WTC11 (cell line): ENCODE data around the gene SLC25A19. TPM values are rescaled to one million over a fixed set of nuclear protein-coding genes. Genes with fewer than 3 reads are reported as not detected.

Experiments
- ATAC-seq: fragments of 200-7000 bp; cut with Tn5 transposase; 2 replicates; pipeline ENCODE4 v1.10.0; 2021; ENCODE audit warnings: mild to moderate bottlenecking, moderate library complexity
- CTCF ChIA-PET: fragments of 300-600 bp; sonication (Branson Sonifier 250); formaldehyde crosslinking; loops from one replicate; lab custom pipeline; 2021; ENCODE audit warnings: antibody characterized with exemption; lab: Charles Lee
- POLR2A ChIA-PET: fragments of 350-600 bp; sonication (Branson Sonifier 250); formaldehyde crosslinking; loops from one replicate; lab custom pipeline; 2021; ENCODE audit warnings: antibody characterized with exemption; lab: Charles Lee
- DNase-seq: peaks from one replicate; pipeline ENCODE4 v3.0.0; 2021; ENCODE audit warnings: low spot score
- H3K27ac Mint-ChIP-seq: 2 replicates; pipeline ENCODE4 v1.8.0; 2021; ENCODE audit warnings: mixed read lengths
- H3K27me3 Mint-ChIP-seq: 2 replicates; pipeline ENCODE4 v1.8.0; 2021; ENCODE audit warnings: low read depth, mild to moderate bottlenecking, moderate library complexity, mixed read lengths
- H3K36me3 Mint-ChIP-seq: 2 replicates; pipeline ENCODE4 v1.8.0; 2021; ENCODE audit warnings: mixed read lengths
- H3K4me1 Mint-ChIP-seq: 2 replicates; pipeline ENCODE4 v1.8.0; 2022; ENCODE audit warnings: mixed read lengths
- H3K4me3 Mint-ChIP-seq: 2 replicates; pipeline ENCODE4 v1.8.0; 2021; ENCODE audit warnings: mild to moderate bottlenecking, moderate library complexity, mixed read lengths
- H3K9me3 Mint-ChIP-seq: 2 replicates; pipeline ENCODE4 v1.8.0; 2021; ENCODE audit warnings: mixed read lengths
- GRHL2 ChIP-seq: fragments of 250-450 bp; sonication (Bioruptor Pico); IDR thresholded peaks from 2 replicates; pipeline ENCODE4 v1.8.0; 2022; ENCODE audit warnings: mild to moderate bottlenecking, moderate library complexity; ENCODE audit not compliant: insufficient replicate concordance, severe bottlenecking
- PRRX2 ChIP-seq: fragments of 250-450 bp; sonication (Bioruptor Pico); IDR thresholded peaks from 2 replicates; pipeline ENCODE4 v1.8.0; 2021; ENCODE audit warnings: mild to moderate bottlenecking
- RORB ChIP-seq: fragments of 250-450 bp; sonication (Bioruptor Pico); IDR thresholded peaks from 2 replicates; pipeline ENCODE4 v1.9.0; 2021; ENCODE audit warnings: mild to moderate bottlenecking
- TEAD1 ChIP-seq: sonication (generic); formaldehyde crosslinking; IDR thresholded peaks from 2 replicates; pipeline ENCODE4 v1.8.0; 2022; ENCODE audit warnings: mild to moderate bottlenecking, missing genetic modification reagents
- ZNF138 ChIP-seq: sonication (generic); formaldehyde crosslinking; conservative IDR thresholded peaks from 2 replicates; pipeline ENCODE4 v1.8.1; 2022; ENCODE audit warnings: mild to moderate bottlenecking, moderate library complexity, missing genetic modification reagents
- ZNF232 ChIP-seq: sonication (generic); formaldehyde crosslinking; IDR thresholded peaks from 2 replicates; pipeline ENCODE4 v1.8.0; 2022; ENCODE audit warnings: mild to moderate bottlenecking, missing genetic modification reagents
- ZNF396 ChIP-seq: fragments of 250-450 bp; sonication (Bioruptor Pico); IDR thresholded peaks from 2 replicates; pipeline ENCODE4 v1.8.0; 2021; ENCODE audit warnings: mild to moderate bottlenecking, moderate library complexity, borderline replicate concordance
- ZNF423 ChIP-seq: fragments of 250-450 bp; sonication (Bioruptor Pico); IDR thresholded peaks from 2 replicates; pipeline ENCODE4 v2.1.2; 2022; ENCODE audit warnings: mild to moderate bottlenecking, moderate library complexity
- total RNA-seq: library from RNA; stranded (reverse); gene quantifications from 3 replicates; pipeline ENCODE4 v1.2.3, GENCODE V29; 2021
- TF ChIP-seq, protein P1 (sequence below): sonication (generic); formaldehyde crosslinking; IDR thresholded peaks from 2 replicates; pipeline ENCODE4 v1.8.0; 2022; ENCODE audit warnings: mild to moderate bottlenecking, missing genetic modification reagents
- TF ChIP-seq, protein P2 (sequence below): sonication (generic); formaldehyde crosslinking; IDR thresholded peaks from 2 replicates; pipeline ENCODE4 v1.8.0; 2022; ENCODE audit warnings: mild to moderate bottlenecking, missing genetic modification reagents
- TF ChIP-seq, protein P3 (sequence below): sonication (generic); formaldehyde crosslinking; IDR thresholded peaks from 2 replicates; pipeline ENCODE4 v1.8.1; 2022; ENCODE audit warnings: mild to moderate bottlenecking, moderate library complexity, missing genetic modification reagents
- TF ChIP-seq, protein P4 (sequence below): sonication (generic); formaldehyde crosslinking; IDR thresholded peaks from 2 replicates; pipeline ENCODE4 v1.8.0; 2023; ENCODE audit warnings: missing genetic modification reagents, mild to moderate bottlenecking, borderline replicate concordance
- TF ChIP-seq, protein P5 (sequence below): sonication (generic); formaldehyde crosslinking; IDR thresholded peaks from 2 replicates; pipeline ENCODE4 v1.8.1; 2023; ENCODE audit warnings: mild to moderate bottlenecking, missing genetic modification reagents

SLC25A19 gene
- total RNA-seq, 1 experiment from 2014 or later: 27.7 TPM

DNA sequence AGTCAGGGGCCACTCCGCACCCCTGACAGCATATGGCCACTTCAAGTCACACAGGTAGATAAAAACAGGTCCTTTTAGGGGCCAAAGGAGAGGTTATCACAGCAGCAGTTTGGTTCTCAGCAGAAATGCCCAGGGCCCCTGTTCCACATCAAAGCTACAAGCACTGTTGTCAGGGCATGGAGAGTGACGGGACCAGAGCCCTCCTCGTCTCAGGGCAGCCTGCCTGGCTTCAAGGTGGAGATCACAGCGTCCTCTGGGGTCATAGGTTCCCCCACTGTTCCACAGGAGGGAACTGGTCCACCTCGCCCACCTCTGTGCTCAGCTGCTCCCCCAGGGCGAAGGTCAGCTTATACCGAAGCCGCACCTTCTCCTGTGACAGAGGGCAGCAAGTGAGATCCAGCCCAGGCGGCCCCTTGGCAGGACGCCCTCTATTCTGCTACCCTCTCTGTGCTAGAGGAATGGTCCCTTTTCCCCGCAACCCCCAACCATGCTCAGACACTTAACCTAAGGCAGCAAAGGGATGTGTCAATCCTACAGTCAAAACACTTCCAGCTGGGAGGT, 51.1 kb downstream of the SLC25A19 start:
- ChIA-PET POLR2A (interaction anchor here (0.6 kb wide), 1 partner anchor 66 kb away, joined by 5 read pairs; no protein-coding TSS in a partner anchor), CTCF (interaction anchor here (0.6 to 3.8 kb wide), 4 partner anchors 9 to 124 kb away, joined by 3 to 155 read pairs (median 8); partner anchors contain the start of gene MIF4GD)
- ATAC-seq (no peak), DNase-seq (no peak)
- Mint-ChIP-seq H3K9me3 (no peaks in the 10 kb centered on the region), H3K4me3 (no peak overlapping the region), H3K27me3 (no peaks in the 10 kb centered on the region), H3K36me3 (peaks cover 53% of the 10 kb centered on the region), H3K4me1 (peaks cover 6% of the 10 kb centered on the region)
- TF ChIP-seq ZNF138 (CRISPR knock-in tag): no peak
- TF ChIP-seq ZNF423 (CRISPR knock-in tag): no peak
- TF ChIP-seq, all 79 proteins: peak for 0
- no peak overlapping the region for H3K27ac Mint-ChIP-seq

DNA sequence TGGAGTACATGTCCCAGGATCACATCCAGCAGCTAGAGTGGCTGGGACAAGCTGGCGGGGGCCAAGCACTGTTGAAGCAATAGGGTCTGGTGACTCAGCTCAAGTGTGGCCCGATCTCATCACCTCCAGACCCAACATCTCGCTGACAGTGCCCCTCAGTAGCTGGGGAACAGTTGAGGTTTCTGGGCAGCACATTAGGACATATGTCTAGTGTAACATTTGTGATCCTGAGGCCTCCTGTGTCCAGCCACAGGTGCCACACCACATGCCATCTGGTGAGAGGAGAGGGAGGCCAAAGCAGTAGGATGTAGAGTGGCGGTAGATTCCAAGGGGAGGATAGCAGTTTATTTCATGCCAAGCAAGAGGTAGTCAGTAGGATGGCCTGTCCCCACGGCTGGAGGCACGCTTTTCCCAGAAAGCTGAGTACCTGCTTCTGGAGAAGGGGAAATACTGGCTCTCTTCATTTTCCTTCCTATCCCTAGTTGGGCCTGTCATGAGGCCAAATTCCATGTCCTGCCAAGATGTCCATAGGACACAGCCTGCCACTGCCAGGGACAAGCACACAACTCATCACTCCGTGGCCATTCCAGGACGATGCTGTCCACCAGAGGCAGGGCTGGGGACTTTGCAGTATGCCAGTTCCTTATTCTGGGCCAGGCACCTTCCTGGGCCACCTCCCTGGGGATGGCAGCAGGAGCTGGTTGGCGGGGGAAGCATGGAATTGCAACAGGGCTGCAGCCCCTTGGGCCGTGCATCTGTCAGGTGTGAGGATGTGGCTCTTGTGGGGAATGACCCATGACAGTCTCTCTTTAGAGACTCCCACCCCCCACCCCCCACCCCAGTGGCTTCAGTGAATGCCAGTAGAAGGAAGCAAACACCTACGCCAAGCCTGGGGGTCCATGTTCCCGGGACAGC, 51.9 kb downstream of the SLC25A19 start:
- H3K4me1 Mint-ChIP-seq: peaks cover 6% of the 10 kb centered on the region
- H3K27ac Mint-ChIP-seq: peak overlapping the region; percentile 81; the same call in 1 of the 2 replicates
- H3K36me3 Mint-ChIP-seq: peaks cover 57% of the 10 kb centered on the region
- no peak for DNase-seq
- H3K9me3 Mint-ChIP-seq: no peaks in the 10 kb centered on the region
- ChIA-PET POLR2A (interaction anchor here (0.6 kb wide), 1 partner anchor 76 kb away, joined by 3 read pairs; no protein-coding TSS in a partner anchor), CTCF (interaction anchor here (0.6 to 3.8 kb wide), 5 partner anchors 10 to 123 kb away, joined by 3 to 155 read pairs (median 9); partner anchors contain the start of gene MIF4GD)
- TF ChIP-seq, protein P1, sequence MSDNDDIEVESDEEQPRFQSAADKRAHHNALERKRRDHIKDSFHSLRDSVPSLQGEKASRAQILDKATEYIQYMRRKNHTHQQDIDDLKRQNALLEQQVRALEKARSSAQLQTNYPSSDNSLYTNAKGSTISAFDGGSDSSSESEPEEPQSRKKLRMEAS: no peak
- TF ChIP-seq, protein P2, sequence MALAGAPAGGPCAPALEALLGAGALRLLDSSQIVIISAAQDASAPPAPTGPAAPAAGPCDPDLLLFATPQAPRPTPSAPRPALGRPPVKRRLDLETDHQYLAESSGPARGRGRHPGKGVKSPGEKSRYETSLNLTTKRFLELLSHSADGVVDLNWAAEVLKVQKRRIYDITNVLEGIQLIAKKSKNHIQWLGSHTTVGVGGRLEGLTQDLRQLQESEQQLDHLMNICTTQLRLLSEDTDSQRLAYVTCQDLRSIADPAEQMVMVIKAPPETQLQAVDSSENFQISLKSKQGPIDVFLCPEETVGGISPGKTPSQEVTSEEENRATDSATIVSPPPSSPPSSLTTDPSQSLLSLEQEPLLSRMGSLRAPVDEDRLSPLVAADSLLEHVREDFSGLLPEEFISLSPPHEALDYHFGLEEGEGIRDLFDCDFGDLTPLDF (CRISPR knock-in tag): no peak
- TF ChIP-seq ZNF232 (CRISPR knock-in tag) (no peak), ZNF396 (no peak), RORB (CRISPR knock-in tag) (no peak), GRHL2 (CRISPR knock-in tag) (no peak), PRRX2 (CRISPR knock-in tag) (no peak), TEAD1 (CRISPR knock-in tag) (no peak)
- TF ChIP-seq, protein P3, sequence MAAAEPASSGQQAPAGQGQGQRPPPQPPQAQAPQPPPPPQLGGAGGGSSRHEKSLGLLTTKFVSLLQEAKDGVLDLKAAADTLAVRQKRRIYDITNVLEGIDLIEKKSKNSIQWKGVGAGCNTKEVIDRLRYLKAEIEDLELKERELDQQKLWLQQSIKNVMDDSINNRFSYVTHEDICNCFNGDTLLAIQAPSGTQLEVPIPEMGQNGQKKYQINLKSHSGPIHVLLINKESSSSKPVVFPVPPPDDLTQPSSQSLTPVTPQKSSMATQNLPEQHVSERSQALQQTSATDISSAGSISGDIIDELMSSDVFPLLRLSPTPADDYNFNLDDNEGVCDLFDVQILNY (CRISPR knock-in tag): no peak
- TF ChIP-seq, protein P4, sequence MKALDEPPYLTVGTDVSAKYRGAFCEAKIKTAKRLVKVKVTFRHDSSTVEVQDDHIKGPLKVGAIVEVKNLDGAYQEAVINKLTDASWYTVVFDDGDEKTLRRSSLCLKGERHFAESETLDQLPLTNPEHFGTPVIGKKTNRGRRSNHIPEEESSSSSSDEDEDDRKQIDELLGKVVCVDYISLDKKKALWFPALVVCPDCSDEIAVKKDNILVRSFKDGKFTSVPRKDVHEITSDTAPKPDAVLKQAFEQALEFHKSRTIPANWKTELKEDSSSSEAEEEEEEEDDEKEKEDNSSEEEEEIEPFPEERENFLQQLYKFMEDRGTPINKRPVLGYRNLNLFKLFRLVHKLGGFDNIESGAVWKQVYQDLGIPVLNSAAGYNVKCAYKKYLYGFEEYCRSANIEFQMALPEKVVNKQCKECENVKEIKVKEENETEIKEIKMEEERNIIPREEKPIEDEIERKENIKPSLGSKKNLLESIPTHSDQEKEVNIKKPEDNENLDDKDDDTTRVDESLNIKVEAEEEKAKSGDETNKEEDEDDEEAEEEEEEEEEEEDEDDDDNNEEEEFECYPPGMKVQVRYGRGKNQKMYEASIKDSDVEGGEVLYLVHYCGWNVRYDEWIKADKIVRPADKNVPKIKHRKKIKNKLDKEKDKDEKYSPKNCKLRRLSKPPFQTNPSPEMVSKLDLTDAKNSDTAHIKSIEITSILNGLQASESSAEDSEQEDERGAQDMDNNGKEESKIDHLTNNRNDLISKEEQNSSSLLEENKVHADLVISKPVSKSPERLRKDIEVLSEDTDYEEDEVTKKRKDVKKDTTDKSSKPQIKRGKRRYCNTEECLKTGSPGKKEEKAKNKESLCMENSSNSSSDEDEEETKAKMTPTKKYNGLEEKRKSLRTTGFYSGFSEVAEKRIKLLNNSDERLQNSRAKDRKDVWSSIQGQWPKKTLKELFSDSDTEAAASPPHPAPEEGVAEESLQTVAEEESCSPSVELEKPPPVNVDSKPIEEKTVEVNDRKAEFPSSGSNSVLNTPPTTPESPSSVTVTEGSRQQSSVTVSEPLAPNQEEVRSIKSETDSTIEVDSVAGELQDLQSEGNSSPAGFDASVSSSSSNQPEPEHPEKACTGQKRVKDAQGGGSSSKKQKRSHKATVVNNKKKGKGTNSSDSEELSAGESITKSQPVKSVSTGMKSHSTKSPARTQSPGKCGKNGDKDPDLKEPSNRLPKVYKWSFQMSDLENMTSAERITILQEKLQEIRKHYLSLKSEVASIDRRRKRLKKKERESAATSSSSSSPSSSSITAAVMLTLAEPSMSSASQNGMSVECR (CRISPR knock-in tag): no peak
- TF ChIP-seq, protein P5, sequence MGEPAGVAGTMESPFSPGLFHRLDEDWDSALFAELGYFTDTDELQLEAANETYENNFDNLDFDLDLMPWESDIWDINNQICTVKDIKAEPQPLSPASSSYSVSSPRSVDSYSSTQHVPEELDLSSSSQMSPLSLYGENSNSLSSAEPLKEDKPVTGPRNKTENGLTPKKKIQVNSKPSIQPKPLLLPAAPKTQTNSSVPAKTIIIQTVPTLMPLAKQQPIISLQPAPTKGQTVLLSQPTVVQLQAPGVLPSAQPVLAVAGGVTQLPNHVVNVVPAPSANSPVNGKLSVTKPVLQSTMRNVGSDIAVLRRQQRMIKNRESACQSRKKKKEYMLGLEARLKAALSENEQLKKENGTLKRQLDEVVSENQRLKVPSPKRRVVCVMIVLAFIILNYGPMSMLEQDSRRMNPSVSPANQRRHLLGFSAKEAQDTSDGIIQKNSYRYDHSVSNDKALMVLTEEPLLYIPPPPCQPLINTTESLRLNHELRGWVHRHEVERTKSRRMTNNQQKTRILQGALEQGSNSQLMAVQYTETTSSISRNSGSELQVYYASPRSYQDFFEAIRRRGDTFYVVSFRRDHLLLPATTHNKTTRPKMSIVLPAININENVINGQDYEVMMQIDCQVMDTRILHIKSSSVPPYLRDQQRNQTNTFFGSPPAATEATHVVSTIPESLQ (CRISPR knock-in tag): no peak
- H3K4me3 Mint-ChIP-seq: no peak overlapping the region
- no peaks in the 10 kb centered on the region for H3K27me3 Mint-ChIP-seq
- ATAC-seq: no peak
